CD4-positive, alpha-beta T cell treated with Interleukin-6 at 100 ng/mL for 8 hours (primary cell): ENCODE data around the gene ADARB2.
"Not testable (repeated sequence)": the region's sequence is repeated elsewhere in the genome, so short reads cannot be mapped to it uniquely, and the experiment has no call there.

Source experiments
- DNase-seq: peaks from one replicate; pipeline ENCODE4 v3.0.0-alpha.2; 2020; ENCODE audit warnings: mixed read lengths, low spot score

The ADARB2 gene

GRCh38 chr10:1169981-1170866 is 567.1 kb downstream of the ADARB2 start:
- DNase-seq, result no peak

GRCh38 chr10:1169186-1169885 is 568.0 kb downstream of the ADARB2 start:
- no peak for DNase-seq

- DNase-seq, result no peak
Measured at GRCh38 chr10:1168763-1169162, 568.6 kb downstream of the ADARB2 start.

- DNase-seq, result no peak
Measured at GRCh38 chr10:1166828-1167275, 570.5 kb downstream of the ADARB2 start.

- no peak for DNase-seq
Measured at GRCh38 chr10:1166101-1166827, 571.1 kb downstream of the ADARB2 start.

- DNase-seq, result no peak
Measured at GRCh38 chr10:1163831-1164230, 573.5 kb downstream of the ADARB2 start.

- DNase-seq, result no peak
Measured at GRCh38 chr10:1163204-1163660, 574.1 kb downstream of the ADARB2 start.

GRCh38 chr10:1162481-1163203 is 574.7 kb downstream of the ADARB2 start:
- no peak for DNase-seq

- not testable (repeated sequence) for DNase-seq
Measured at GRCh38 chr10:1161315-1161673, 576.0 kb downstream of the ADARB2 start.

GRCh38 chr10:1160561-1161314 is 576.6 kb downstream of the ADARB2 start:
- DNase-seq, result no peak

GRCh38 chr10:1159131-1160061 is 577.9 kb downstream of the ADARB2 start:
- DNase-seq, result no peak

- DNase-seq, result not testable (repeated sequence)
Measured at GRCh38 chr10:1158536-1158935, 578.8 kb downstream of the ADARB2 start.

- no peak for DNase-seq
Measured at GRCh38 chr10:1158066-1158465, 579.3 kb downstream of the ADARB2 start.

GRCh38 chr10:1157615-1157933 is 579.8 kb downstream of the ADARB2 start:
- DNase-seq, result no peak

- no peak for DNase-seq
Measured at GRCh38 chr10:1156921-1157614, 580.3 kb downstream of the ADARB2 start.

- DNase-seq, result no peak
Measured at GRCh38 chr10:1156616-1156886, 580.8 kb downstream of the ADARB2 start.

GRCh38 chr10:1155791-1156615 is 581.3 kb downstream of the ADARB2 start:
- DNase-seq, result no peak

GRCh38 chr10:1154531-1155295 is 582.6 kb downstream of the ADARB2 start:
- no peak for DNase-seq
